Cardiac muscle cell (in vitro differentiated cells and primary cell): ENCODE data around the gene PXT1. TPM values are rescaled to one million over a fixed set of nuclear protein-coding genes. Genes with fewer than 3 reads are reported as not detected.

ENCODE experiments used
- DNase-seq, 2 donors: peaks; one replicate each; pipeline versions ENCODE4 v3.0.0 to v3.0.0-alpha.2; 2010 to 2017; ENCODE audit warnings: low read depth in 1 of 2, low spot score in 1 of 2
- H3K27ac ChIP-seq: fragments of 200-600 bp; sonication (generic); 2 replicates; pipeline ENCODE4 v1.5.1; 2016
- H3K27me3 ChIP-seq: fragments of 200-600 bp; sonication (generic); 2 replicates; pipeline ENCODE4 v1.6.0; 2016; ENCODE audit warnings: control low read depth
- H3K36me3 ChIP-seq: fragments of 200-600 bp; sonication (generic); 2 replicates; pipeline ENCODE4 v1.5.1; 2016; ENCODE audit warnings: control low read depth
- H3K4me1 ChIP-seq: fragments of 200-600 bp; sonication (generic); 2 replicates; pipeline ENCODE4 v1.8.1; 2017; ENCODE audit warnings: low read depth, mild to moderate bottlenecking, mixed run types
- H3K4me3 ChIP-seq: fragments of 200-600 bp; sonication (generic); 2 replicates; pipeline ENCODE4 v1.5.1; 2016; ENCODE audit warnings: mild to moderate bottlenecking
- H3K9me3 ChIP-seq: fragments of 200-600 bp; sonication (generic); 2 replicates; pipeline ENCODE4 v1.5.1; 2017; ENCODE audit warnings: low read depth, mild to moderate bottlenecking, control low read depth
- polyA plus RNA-seq: library from polyadenylated mRNA; unstranded; fragments of >200 nt; fragmentation: Nextera tagmentation; extraction: Ambion mirVana; gene quantifications from 2 replicates; pipeline ENCODE4 v1.2.1, GENCODE V29; 2016
- total RNA-seq: library from RNA; depleted of rRNA; stranded (reverse); fragments of >200 nt; gene quantifications from 2 replicates; pipeline ENCODE4 v1.2.3, GENCODE V29; 2016
- TF ChIP-seq, protein P1 (sequence below): IDR thresholded peaks from 2 replicates; pipeline ENCODE4 v1.5.1; 2012; ENCODE audit warnings: low read depth, mild to moderate bottlenecking, low read length

PXT1 gene
- total and polyA plus RNA-seq, 2 experiments from 2014 or later: 0.31 TPM; not detected in 1

DNA sequence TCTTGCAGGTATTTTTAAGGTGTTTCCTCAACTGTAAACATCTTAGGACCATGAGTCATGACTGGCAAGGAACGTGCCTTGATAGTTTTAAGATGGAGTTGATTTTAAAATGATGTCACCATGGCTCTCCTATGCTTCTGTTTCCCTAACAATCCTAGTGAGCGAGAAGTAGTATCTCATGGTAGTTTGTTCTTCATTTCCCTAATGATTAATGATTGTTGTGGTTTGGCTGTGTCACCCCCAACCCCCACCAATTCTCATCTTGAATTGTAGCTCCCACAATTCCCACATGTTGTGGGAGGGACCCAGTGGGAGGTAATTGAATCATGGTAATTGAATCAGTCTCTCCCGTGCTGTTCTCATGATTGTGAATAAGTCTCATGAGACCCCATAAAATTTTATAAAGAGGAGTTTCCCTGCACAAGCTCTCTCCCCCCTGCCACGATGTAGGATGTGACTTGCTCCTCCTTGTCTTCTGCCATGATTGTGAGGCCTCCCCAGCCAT is 89.2 kb downstream of the PXT1 start:
- H3K27ac ChIP-seq: no peak overlapping the region
- no peaks in the 10 kb centered on the region for H3K36me3 ChIP-seq
- H3K27me3 ChIP-seq: no peaks in the 10 kb centered on the region
- peak in 1 of 2 donors; percentile 60 for DNase-seq
- TF ChIP-seq, protein P1, sequence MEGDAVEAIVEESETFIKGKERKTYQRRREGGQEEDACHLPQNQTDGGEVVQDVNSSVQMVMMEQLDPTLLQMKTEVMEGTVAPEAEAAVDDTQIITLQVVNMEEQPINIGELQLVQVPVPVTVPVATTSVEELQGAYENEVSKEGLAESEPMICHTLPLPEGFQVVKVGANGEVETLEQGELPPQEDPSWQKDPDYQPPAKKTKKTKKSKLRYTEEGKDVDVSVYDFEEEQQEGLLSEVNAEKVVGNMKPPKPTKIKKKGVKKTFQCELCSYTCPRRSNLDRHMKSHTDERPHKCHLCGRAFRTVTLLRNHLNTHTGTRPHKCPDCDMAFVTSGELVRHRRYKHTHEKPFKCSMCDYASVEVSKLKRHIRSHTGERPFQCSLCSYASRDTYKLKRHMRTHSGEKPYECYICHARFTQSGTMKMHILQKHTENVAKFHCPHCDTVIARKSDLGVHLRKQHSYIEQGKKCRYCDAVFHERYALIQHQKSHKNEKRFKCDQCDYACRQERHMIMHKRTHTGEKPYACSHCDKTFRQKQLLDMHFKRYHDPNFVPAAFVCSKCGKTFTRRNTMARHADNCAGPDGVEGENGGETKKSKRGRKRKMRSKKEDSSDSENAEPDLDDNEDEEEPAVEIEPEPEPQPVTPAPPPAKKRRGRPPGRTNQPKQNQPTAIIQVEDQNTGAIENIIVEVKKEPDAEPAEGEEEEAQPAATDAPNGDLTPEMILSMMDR: no peak
- no peak overlapping the region for H3K4me3 ChIP-seq
- no peaks in the 10 kb centered on the region for H3K9me3 ChIP-seq
- peaks cover 15% of the 10 kb centered on the region for H3K4me1 ChIP-seq

DNA sequence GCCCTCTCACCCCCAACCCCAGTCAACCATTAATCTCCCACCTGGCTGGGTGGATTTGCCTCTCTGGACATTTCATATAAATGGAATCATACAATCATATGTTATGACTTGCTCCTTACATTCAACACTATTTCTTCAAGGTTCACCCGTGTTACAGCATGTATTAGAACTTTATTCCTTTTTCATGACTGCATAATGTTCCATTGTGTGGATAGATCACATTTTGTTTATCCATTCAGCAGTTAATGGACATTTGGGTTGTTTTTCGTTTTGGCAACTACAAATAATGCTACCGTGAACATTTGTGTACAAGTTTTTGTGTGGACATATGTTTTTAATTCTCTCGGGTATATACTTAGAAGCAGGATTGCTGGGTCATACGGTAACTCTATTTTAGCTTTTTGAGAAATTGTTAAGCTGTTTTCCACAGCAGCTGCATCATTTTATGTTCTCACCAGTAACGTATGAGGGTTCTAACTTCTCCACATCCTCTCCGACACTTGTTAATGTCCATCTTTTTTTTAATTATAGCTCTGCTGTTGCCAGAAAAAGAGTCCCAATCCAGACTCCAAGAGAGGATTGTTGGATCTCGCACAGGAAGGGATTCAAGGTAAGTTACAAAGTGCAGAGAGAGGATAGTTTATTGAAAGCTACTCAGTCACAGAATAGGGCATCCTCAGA is 90.0 kb downstream of the PXT1 start:
- Histone ChIP-seq H3K27ac (no peak overlapping the region), H3K36me3 (no peaks in the 10 kb centered on the region), H3K9me3 (no peaks in the 10 kb centered on the region), H3K4me1 (peaks cover 16% of the 10 kb centered on the region), H3K4me3 (no peak overlapping the region), H3K27me3 (no peaks in the 10 kb centered on the region)
- DNase-seq: no peak
- TF ChIP-seq, protein P1: no peak

DNA sequence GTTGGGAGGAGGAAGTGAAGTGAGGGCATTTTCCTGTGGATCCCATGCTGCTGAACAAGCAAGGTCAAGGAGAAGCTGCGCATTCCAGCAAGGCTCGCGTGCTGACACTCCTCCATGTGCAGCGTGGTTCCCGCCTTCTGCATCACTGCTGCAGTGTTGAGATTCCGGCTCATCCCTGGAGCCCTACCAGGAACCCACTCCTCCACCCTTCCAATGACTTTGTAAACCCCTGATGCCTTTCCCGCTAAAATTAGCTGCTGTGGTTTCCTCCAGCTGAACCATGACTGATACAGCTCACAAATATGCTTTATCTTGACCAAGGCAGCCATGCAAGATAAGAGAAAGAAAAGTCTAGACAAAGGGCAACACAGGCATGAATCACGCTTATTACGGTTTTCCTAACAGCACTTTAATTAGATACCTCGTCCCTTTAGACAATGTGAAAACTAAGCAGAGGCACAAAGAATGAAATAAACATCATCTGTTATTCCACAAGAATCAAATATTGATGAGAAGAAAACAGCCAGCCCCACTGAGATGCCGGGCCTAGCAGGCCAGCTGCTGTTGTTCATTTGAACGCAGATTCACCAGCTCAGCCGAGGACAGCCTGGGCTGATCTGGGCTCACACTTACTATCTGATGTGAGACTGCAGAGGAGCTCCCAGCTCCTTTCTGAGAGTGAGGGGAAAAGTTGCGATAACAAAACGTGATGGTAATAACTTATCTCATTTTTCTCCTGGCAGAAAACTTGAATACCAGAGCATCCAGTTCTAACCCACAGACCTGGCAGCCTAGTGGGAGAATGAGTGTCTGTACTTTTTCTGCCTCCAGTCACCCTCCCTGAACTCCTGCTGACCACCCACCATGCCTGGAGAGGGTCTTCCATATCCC is 91.7 kb downstream of the PXT1 start:
- TF ChIP-seq, protein P1: no peak
- Histone ChIP-seq H3K27me3 (no peaks in the 10 kb centered on the region), H3K27ac (peak overlapping the region; percentile 65), H3K4me1 (peaks cover 23% of the 10 kb centered on the region), H3K4me3 (no peak overlapping the region), H3K9me3 (no peaks in the 10 kb centered on the region), H3K36me3 (no peaks in the 10 kb centered on the region)
- DNase-seq: peak in 1 of 2 donors; percentile 99

DNA sequence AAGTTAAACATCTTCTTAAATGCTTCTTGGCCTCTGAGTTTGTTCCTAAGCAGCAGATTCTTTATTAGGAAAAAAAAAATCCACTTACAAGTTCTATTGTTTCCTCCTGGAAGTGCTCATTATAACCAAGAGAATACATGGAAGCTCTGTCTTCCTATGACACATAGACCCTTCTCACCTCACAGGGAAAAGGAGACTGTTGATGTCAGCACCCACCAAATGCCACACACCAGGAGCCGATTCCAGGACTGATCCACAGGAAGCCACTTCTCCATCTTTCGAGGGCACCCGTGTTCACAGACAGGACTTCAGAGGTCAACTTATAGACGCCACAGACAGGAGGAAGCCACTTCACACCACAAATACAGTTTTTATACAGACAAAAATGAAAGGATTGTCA is 92.6 kb downstream of the PXT1 start:
- Histone ChIP-seq H3K4me3 (no peak overlapping the region), H3K36me3 (no peaks in the 10 kb centered on the region), H3K4me1 (peaks cover 28% of the 10 kb centered on the region), H3K9me3 (no peaks in the 10 kb centered on the region), H3K27ac (peak overlapping the region; percentile 65), H3K27me3 (no peaks in the 10 kb centered on the region)
- TF ChIP-seq, protein P1: no peak
- DNase-seq: peak in 1 of 2 donors; percentile 30

DNA sequence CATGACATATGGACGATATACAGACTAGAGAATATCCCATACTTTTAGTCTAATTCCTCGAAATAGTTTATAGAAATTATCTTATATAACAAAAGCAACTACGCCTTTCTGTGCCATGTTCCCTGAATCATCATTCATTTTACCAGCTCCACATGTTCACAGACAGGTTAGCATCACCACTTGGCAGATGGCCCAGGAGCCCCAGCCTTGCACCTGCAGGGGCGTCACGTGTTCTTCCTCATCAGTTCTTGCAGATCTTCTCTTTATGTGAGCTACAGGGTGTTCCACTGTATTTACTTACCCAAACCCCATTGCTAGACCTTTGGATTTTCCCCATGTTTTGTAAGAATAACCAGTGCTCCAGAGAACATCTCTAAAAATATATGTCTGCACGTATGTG is 93.4 kb downstream of the PXT1 start:
- Histone ChIP-seq H3K4me3 (no peak overlapping the region), H3K27ac (no peak overlapping the region), H3K27me3 (no peaks in the 10 kb centered on the region), H3K4me1 (peaks cover 28% of the 10 kb centered on the region), H3K9me3 (no peaks in the 10 kb centered on the region), H3K36me3 (no peaks in the 10 kb centered on the region)
- DNase-seq: no peak
- TF ChIP-seq, protein P1: no peak
